Caki2 (cell line): ENCODE measurements around the gene STXBP1. TPM values are rescaled to one million over a fixed set of nuclear protein-coding genes. Genes with fewer than 3 reads are reported as not detected.

Source experiments
- DNase-seq: peaks from one replicate; pipeline ENCODE4 v3.0.0-alpha.2; 2015; ENCODE audit warnings: low read depth
- in situ Hi-C: cut with HindIII; loops from 2 replicates; pipeline ENCODE4 v1.10.0; 2016; ENCODE audit warnings: low sequenced_read_pairs, low pct_unique_long_range_greater_than_20kb, mixed read lengths
- total RNA-seq: library from RNA; depleted of rRNA; stranded (reverse); fragments of >200 nt; shearing (Covaris generic); gene quantifications from 2 replicates; pipeline ENCODE4 v1.2.3, GENCODE V29; 2014; ENCODE audit warnings: low replicate concordance; rRNA removed

The STXBP1 gene
- total RNA-seq, 1 experiment from 2014 or later, result 1.2 TPM

- DNase-seq, result peak; percentile 98
- in situ Hi-C loops, result no loop called here
Observed at GRCh38 chr9:127734747-127735529, 122.9 kb downstream of the STXBP1 start, which contains the start of gene TOR2A. Gene TOR2A, minus strand, starts transcription at chr9:127735294. Its CDS starts 24 bp downstream, at chr9:127735270.

GRCh38 chr9:127735530-127736185 lies 123.6 kb downstream of the STXBP1 start:
- in situ Hi-C loops, result no loop called here

DNA sequence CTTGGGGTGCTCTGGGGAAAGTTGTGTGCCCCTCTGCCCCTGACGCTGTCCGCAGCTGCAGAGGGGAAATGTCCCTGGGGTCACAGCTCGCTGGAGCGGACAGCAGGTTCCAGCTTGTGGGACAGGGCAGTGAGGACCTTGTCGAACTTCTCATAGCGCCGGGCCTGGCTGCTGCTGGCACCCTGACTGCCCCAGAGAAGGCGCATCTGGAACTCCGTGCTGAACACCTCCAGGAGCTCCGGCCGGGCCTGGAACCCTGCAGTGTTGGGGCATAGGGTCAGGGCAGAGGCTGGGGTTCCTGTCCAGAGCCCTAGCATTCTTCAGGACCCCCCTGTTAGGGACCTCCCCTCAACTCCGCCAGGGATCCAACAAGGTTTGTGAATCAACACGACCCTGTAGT lies 126.6 kb downstream of the STXBP1 start:
- DNase-seq, result no peak
- in situ Hi-C loops, result no loop called here

More at GRCh38 chr9:127735530-127736185, 123.6 kb downstream of the STXBP1 start:
- DNase-seq, result no peak

- in situ Hi-C loops, result no loop called here
- DNase-seq, result peak; percentile 4
Observed at GRCh38 chr9:127739614-127740330, 127.7 kb downstream of the STXBP1 start.

DNA sequence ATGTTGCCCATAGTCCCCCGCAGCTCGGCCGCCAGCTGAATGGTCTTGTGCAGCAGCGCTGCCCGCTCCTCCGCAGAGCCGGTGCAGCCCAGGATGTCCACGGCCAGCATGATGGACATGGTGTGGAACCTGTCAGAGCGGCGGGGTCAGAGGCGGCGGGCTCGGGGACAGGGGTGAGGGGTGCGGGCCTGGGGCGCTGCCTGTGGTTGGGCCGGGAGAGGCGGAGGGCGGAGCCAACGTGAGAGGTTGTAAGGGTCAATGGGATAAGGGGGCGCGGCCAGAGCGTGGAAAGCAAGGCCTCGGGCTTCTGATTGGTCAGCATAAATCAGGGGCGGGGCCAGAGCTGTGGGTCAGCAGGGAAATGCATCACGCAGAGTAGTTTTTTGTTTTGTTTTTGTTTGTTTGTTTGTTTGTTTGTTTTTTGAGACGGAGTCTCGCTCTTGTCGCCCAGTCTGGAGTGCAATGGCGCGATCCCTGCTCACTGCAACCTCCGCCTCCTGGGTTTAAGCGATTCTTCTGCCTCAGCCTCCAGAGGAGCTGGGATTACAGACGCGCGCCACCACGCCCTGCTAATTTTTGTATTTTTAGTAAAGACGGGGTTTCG lies 129.9 kb downstream of the STXBP1 start:
- in situ Hi-C loops, result no loop called here
- peak; percentile 62 for DNase-seq

Other genes starting within 250 kb of the STXBP1 start
- 13.0 and 16.7 TPM in 2 replicates for gene SLC2A8, start 215.1 kb upstream of the STXBP1 start, total RNA-seq
- gene ZNF79, start 187.9 kb upstream of the STXBP1 start, total RNA-seq, result 2.5 and 2.8 TPM in 2 replicates
- gene RPL12, start 160.9 kb upstream of the STXBP1 start, total RNA-seq, result 1,560 and 1,589 TPM in 2 replicates
- 9.5 and 13.0 TPM in 2 replicates for gene LRSAM1, start 160.8 kb upstream of the STXBP1 start, total RNA-seq
- gene CFAP157, start 94.7 kb downstream of the STXBP1 start, total RNA-seq, result not detected in 2 replicates
- gene PTRH1, start 103.4 kb downstream of the STXBP1 start, total RNA-seq, result 15.6 and 58.3 TPM in 2 replicates
- 0.67 TPM in 1 of 2 replicates, not detected in the other for gene TTC16, start 103.8 kb downstream of the STXBP1 start, total RNA-seq
- 2.3 and 2.6 TPM in 2 replicates for gene TOR2A, start 123.0 kb downstream of the STXBP1 start, total RNA-seq
- gene SH2D3C, start 166.4 kb downstream of the STXBP1 start, total RNA-seq, result not detected in 2 replicates
- 38.3 and 51.9 TPM in 2 replicates for gene CDK9, start 173.8 kb downstream of the STXBP1 start, total RNA-seq
- gene FPGS, start 190.6 kb downstream of the STXBP1 start, total RNA-seq, result 76.5 and 99.2 TPM in 2 replicates
- 2.1 and 5.2 TPM in 2 replicates for gene ENG, start 242.4 kb downstream of the STXBP1 start, total RNA-seq